NCI-H345 treated with DMSO at 0.1 percent for 48 hours (cell line): Measurements from ENCODE around the gene KCNJ12.
A peak's percentile ranks its signal among the peaks of the same experiment; 100 is the strongest.
"Not testable (repeated sequence)": the region's sequence is repeated elsewhere in the genome, so short reads cannot be mapped to it uniquely, and the experiment has no call there.

Source experiments
- DNase-seq: peaks from one replicate; lab custom pipeline; 2025; ENCODE audit not compliant: unreplicated experiment; lab: John Stamatoyannopoulos, UW

The KCNJ12 gene

GRCh38 chr17:21382560-21383495, 6.7 kb downstream of the KCNJ12 start:
- DNase-seq, result peak; percentile 10

GRCh38 chr17:21385281-21385845, 9.2 kb downstream of the KCNJ12 start:
- no peak for DNase-seq

DNA sequence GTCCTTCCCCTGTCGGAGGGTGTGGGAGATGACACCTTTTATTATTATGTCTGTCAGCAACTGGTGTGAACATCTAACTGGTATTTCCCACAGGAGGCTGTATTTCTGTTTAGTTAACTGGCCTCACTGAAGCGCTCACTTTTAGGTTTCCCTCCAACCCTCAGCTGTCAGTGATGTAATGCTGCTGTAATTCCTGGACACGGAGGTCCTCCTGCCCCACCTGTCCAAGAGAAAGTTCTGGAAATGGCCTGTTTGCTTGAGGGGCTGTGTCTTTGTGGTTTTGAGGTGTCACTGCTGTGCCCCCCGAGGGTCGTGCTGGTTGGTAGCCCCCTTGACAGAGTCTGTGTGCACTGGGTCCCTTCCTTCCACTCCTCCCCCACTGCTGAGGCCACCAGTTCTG, 11.5 kb downstream of the KCNJ12 start:
- no peak for DNase-seq

- DNase-seq, result peak; percentile 61
Measured at GRCh38 chr17:21388066-21388465, 11.9 kb downstream of the KCNJ12 start.

DNA sequence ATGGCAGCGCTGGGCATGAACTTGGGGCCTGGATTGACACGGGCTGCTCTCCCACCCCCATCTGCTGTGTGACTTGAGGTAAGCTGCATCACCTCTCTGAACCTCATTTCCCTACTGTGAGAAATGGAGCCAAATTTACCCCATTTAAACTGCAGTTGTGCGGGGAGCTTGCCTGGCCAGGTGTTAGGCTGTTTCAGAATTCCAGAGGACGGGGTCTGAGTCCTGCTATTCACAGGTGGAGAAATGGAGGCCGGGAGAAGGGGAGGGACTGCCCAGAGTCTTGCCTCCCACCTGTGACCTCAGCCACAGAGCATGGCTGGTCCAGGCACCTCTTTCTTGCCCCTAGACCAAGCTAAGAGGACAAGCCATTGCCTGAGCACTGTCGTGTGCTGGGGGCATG, 12.8 kb downstream of the KCNJ12 start:
- no peak for DNase-seq

GRCh38 chr17:21389394-21389793, 13.2 kb downstream of the KCNJ12 start:
- no peak for DNase-seq

GRCh38 chr17:21390294-21390693, 14.1 kb downstream of the KCNJ12 start:
- DNase-seq, result no peak

DNA sequence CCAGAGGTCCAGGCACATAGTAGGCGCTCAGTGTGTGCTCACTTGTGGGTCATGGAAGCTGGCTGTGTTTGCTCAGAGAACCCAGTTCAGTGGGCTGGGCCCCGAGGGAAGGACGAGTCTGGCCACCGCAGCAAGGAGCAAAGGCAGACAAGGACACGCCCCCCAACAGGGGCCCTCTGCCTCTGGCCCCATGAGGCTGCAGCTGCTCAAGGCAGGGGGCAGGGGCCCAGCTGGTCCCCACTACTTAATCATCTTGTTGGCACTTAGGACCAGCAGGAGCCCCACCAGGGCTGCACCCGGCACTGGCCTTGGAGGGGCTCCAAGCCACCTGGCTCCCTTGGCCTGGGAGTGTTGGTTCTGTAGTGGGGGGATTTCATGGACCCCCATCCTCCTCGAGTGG, 16.1 kb downstream of the KCNJ12 start:
- DNase-seq, result no peak

GRCh38 chr17:21394265-21394664, 18.1 kb downstream of the KCNJ12 start:
- DNase-seq, result no peak

- DNase-seq, result no peak
Measured at GRCh38 chr17:21395764-21396163, 19.6 kb downstream of the KCNJ12 start.

- DNase-seq, result no peak
Measured at GRCh38 chr17:21396237-21396636, 20.1 kb downstream of the KCNJ12 start.

DNA sequence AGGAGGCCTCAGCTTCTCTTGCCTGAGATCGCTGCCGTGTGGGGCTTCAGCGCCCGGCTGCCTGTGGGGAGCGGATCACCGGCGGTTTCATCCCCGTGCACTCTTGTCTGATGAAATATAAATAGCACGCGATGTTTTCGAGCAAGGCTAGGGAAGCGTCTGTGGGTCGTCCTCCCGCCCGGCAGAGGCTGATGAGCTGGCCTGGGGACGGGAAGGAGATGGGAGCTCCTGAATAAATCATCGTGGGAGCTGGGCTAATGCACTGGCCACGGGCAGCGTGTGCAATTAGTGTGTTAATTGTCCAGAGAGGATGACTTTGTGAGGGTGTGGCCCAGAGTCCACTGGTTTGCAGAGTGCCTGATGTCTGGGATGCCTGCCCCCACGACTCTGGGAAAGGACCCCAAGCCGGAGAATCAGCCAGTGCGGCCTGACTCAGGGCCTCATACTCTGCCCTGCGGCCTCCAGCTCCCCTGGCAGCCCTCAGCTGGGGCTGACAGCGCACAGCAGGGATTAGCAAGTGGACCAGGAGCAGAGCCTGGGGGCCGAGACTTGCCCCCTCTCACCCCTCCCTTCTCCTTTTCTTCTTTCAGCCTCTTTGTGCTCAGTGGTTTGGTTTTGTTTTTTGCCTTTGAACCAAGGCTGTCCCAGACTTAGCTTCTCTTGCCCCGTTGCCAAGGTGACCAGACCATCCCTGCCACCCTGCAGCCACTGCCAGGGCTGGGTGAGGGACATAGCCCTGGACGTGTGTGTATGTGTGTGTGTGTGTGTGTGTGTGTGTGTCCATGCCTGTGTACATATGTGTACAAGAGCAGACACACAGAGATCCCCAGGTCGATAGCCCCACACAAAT, 21.4 kb downstream of the KCNJ12 start:
- no peak for DNase-seq

GRCh38 chr17:21399474-21400186, 23.5 kb downstream of the KCNJ12 start:
- DNase-seq, result no peak

DNA sequence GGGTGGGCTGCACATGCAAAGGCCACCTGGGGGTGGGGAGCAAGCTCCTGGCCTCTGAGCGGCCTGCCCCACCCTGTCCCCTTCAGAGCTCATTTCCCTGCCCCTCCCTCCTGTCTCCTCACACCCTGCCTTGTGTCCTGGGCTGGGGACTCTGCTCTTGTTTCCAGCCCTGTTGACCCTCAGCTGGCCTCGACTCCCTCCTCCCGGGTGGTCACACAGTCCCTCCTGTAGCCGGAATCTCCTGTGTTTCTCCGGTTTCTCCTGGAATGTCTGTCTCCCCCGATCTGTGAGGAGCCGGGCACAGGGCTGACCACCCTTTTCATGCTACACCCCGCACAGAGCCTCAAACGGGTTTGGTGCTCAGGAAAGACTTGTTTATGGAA, 24.0 kb downstream of the KCNJ12 start:
- DNase-seq, result not testable (repeated sequence)

GRCh38 chr17:21400816-21401593, 24.8 kb downstream of the KCNJ12 start:
- no peak for DNase-seq

DNA sequence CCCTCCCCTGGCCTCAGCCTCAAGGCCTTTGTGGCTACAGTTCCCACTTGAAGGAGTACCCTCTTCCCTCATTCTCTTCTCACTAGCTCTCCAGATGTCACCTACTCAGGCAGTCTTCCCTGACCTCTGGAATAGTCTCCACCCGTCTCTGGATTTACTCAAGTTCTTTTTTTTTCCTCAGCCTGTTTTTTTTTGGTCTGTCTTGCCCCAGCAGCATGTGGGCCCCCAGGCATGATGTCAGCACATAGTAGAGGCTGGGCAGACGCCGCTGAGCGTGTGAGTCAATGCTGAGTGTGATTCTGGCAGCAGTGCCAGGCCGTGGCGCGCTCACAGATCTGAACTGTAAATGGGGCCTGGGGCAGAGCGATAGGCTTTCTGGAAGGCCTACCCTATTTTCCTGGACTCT, 26.0 kb downstream of the KCNJ12 start:
- not testable (repeated sequence) for DNase-seq

- DNase-seq, result not testable (repeated sequence)
Measured at GRCh38 chr17:21402926-21403325, 26.8 kb downstream of the KCNJ12 start.

GRCh38 chr17:21404106-21404505, 27.9 kb downstream of the KCNJ12 start:
- DNase-seq, result not testable (repeated sequence)

DNA sequence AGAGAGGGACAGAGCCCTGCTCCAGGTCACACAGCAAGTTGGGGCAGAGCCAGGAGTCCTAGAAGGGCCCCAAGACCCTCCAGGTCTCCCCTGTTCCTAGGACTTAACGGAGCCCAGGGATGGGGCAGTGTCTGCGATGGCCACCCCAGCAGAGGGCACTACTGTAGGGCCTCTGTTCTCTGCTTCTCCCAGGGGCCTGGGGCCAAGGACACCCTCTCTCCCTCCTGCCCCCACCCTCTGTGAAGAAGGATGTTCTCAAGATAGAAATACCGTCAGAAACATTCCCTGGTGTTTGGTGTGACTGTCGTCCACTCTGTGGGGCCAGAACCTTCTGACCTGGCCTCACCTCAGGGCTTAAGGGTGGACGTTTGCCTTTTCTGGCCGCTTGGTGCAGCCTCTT, 28.4 kb downstream of the KCNJ12 start:
- DNase-seq, result not testable (repeated sequence)
